Retinal pigment epithelial cell (primary cell): Measurements from ENCODE around the gene PCDHGA12.
"Not testable (repeated sequence)": the region's sequence is repeated elsewhere in the genome, so short reads cannot be mapped to it uniquely, and the experiment has no call there.

ENCODE experiments used
- DNase-seq: peaks from one replicate; pipeline ENCODE4 v3.0.0-alpha.2; 2010; ENCODE audit warnings: low read depth
- H3K4me3 ChIP-seq: 2 replicates; pipeline ENCODE4 v1.5.1; 2011; ENCODE audit warnings: mild to moderate bottlenecking, low read length, control low read depth, moderate library complexity
- CTCF ChIP-seq: conservative IDR thresholded peaks from 2 replicates; pipeline ENCODE4 v1.5.1; 2011; ENCODE audit warnings: low read depth, low read length, control low read depth, inconsistent platforms

PCDHGA12 gene

GRCh38 chr5:141389153-141390042, 40.9 kb upstream of the PCDHGA12 start:
- no peak overlapping the region for H3K4me3 ChIP-seq
- DNase-seq: no peak
- no peak for TF ChIP-seq CTCF

GRCh38 chr5:141392429-141393198, 37.7 kb upstream of the PCDHGA12 start, which contains the start of gene PCDHGA8:
TSS of gene PCDHGA8 (plus strand) at chr5:141392633. CDS start at chr5:141392814, 181 bp downstream.
- H3K4me3 ChIP-seq: no peak within 1 kb of the TSS
- peak; percentile 9 for TF ChIP-seq CTCF
- no peak for DNase-seq

- no peak for DNase-seq
- TF ChIP-seq CTCF: no peak
- H3K4me3 ChIP-seq: no peak overlapping the region
These were observed 37.0 kb upstream of the PCDHGA12 start for GRCh38 chr5:141393267-141393666.

- not testable (repeated sequence) for H3K4me3 ChIP-seq, DNase-seq
These were observed 35.7 kb upstream of the PCDHGA12 start for GRCh38 chr5:141394401-141395187.

- peak within 1 kb of the TSS; percentile 36 for H3K4me3 ChIP-seq
- peak; percentile 56 for TF ChIP-seq CTCF
- DNase-seq: not testable (repeated sequence)
These were observed 32.4 kb upstream of the PCDHGA12 start, which contains the start of gene PCDHGB5 for GRCh38 chr5:141397756-141398551. TSS of gene PCDHGB5 (plus strand) at chr5:141397947. CDS start at chr5:141398128, 181 bp downstream.

GRCh38 chr5:141398608-141399007, 31.7 kb upstream of the PCDHGA12 start:
- TF ChIP-seq CTCF: no peak
- H3K4me3 ChIP-seq: no peak overlapping the region
- DNase-seq: no peak
